GM15510 (cell line): ENCODE results near the gene LAMC3.

Experiments
- POLR2A ChIP-seq: IDR thresholded peaks from 3 replicates; pipeline ENCODE4 v1.6.1; 2011; ENCODE audit warnings: borderline replicate concordance; ENCODE audit not compliant: insufficient read length; ENCODE audit errors: extremely low read depth

LAMC3 gene

DNA sequence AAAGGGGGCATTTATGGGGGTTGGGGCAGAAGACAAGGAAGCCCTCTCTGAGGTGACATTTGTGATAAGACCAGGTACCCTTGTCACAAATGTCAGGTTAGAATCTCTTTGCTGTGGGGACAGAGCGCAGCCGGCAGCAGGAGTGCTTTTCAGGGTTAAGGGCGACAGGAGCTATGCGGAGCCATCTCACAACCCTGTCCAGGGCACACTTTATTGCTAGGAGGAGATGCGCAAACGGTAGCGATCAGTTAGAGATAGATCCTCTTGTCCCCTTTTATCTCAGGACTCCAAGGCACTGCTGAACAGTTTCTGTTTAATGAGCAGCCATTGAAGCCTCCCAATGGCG is 438 bp upstream of the LAMC3 start:
- no peak for TF ChIP-seq POLR2A

DNA sequence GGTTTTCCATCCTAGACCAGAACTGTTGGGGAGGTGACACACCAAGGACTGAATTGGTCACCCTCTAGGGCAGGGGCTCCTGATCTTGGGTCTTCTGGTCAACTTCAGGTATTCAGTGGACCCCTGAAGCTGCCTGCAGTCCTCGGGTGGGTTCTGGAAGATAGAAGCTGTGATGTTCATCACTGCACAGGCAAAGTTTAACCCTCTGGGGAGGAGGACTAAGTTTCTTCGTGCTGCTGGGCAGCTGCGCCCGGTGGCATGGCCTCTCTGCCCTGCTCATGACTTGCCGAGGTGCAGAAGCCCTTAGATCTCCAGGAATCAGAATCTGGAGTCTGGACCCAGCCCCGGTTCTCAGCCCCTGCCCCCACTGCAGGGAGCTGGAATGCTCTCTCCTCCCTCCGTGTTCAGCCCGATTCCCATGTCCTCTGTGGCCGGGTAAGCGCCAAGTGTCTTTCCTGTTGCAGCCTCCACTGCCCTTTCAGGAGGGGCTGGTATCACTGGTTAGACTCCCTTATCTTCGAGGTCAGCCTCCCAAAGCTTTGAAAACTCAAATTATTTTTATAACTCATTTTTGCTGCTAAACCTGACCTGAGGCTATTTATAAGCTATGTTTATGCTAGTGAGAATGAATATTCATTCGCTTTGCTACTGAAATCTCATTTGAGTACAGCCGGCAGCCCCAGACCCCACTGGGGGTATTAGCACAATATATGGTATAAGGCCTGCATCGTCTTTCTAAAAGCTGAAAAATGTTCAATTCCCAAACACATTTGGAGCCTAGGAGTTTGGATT is 1.7 kb downstream of the LAMC3 start:
- TF ChIP-seq POLR2A = no peak

DNA sequence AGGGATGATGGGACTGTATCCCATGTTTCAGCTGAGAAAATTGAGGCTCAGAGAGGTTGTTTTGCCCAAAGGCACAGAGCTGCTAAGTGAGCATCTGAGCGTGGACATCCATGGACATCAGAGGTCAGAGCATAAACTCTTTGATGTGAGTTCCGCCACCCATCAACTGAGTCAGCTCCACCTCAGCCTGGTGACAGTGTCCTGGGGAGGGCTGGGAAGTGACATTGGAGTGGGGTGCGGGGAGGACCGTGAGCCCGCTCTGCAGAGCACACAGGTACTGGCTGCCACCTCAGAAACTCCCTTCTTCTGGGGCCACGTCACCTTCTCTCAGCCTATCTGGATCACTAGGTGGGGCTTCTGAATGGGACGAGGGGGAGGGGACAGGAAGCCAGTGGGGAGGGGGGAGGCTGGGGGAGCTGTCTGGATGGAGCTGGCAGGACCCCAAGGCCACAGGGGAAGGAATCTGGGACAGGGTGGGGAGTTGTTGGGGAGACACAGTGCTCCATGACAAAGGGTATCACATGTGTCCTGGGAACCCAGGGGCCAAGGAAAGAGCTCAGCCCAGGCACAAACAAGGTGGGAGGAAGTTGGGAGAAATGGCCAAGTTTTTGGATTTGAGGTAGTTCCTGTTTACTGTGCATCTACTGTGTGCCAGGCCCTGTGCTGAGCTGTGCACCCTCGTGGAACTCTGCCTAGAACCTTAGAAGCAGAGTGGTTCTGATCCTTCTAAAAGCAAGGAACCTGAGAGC is 2.5 kb downstream of the LAMC3 start:
- TF ChIP-seq POLR2A = no peak

- TF ChIP-seq POLR2A = no peak
These were observed 3.0 kb downstream of the LAMC3 start for GRCh38 chr9:131012023-131012334.

DNA sequence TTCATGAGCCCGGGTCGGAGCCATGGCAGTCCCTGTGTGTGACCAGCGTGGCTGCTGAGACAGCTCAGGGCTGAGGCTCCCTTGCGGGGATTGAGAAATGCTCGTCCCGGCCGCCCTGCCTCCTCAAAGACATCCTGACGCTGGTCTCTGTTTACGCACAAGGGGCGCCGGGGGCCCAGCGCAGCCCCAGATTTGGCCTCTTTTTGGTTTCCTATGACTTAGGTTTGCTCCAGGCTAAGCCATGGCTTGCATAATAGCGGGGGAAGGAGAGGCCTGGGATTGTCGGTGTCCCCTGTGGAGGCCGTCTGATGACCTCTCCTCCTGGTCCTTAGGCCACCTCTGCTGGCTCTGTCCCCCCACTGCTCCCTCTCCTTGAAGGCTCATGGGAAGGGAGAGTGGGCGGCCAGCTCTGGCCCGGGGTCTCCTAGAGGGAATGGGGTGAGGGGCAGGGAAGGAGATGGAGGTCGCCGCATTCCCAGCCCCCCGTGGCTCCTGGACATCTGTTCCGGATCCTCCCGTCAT is 3.5 kb downstream of the LAMC3 start:
- no peak for TF ChIP-seq POLR2A

DNA sequence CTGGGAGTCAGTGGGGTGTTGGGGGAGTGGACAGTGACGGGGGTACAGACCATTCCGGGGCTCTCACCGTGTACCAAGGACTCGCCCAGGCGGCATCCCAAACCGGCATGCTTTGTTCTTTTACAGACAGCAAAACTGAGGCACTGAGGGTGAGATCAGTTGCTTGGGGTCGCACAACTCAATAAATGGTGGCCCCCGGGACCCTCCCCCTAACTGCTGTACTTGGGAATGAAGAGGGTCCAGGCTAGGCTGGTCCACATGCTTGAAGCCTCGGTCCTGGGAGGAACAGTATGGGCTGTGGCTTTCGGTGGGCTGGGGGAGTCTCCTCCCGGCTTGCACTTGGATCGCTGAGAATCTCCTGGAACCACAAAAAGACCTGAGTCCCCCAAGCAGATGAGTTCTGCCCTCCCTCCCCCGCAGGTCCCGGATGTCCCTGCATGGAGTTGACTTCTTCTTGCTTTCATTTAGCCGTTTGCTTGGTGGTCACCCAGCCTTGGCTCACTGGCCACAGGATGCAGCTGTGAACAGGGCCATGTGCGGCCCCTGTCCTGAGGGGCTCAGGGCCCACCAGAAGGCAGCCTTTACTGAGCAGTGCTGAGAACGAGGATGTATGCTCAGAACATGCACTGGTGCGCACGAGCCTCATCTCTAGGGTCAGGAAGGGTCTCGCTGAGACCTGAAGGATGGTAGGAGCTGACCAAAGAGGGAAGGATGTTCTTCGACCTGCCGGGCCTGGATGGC is 4.2 kb downstream of the LAMC3 start:
- no peak for TF ChIP-seq POLR2A

DNA sequence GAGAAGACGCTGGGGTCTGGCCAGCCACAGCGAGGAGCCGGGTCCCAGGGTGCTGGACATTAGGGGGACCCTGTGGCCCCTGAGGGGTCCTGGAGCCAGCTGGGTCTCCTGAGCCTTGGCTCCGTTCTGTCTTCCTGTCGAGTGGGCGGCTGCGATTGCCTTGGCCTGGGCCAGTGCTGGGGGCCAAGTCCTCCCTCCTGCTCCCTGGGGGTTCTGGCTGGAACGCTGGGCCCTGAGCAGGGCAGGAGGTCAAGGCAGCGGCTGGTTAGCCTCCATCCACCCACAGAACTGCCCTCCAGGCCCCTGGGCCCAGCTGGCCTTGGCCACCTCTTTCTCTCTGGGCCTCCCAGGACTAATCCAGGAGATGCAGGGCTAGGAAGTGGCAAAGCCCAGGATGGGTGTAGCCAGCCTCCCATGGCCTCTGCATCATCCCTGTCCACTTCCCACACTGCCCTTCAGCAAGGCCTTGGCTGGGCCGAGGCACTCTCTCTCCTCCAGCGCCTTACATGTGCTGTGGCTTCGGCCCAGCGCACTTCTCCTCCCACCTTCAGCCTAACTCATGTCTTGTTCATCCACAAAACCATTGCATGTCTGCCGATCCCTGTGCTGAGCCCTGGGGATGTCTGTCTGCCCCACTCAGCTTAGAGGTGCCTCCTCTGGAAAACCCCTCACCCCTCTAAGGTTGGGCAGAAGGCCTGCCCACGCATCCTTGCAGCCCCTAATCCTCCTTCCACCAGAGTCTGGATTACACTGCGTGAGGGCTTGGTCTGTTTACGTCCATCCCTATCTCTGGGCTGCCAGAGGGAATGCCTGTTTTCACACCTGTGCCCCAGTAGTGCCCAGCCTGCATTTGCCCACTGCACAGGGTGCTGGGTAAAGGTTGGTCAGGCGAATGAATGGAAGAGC is 5.0 kb downstream of the LAMC3 start:
- TF ChIP-seq POLR2A = no peak

DNA sequence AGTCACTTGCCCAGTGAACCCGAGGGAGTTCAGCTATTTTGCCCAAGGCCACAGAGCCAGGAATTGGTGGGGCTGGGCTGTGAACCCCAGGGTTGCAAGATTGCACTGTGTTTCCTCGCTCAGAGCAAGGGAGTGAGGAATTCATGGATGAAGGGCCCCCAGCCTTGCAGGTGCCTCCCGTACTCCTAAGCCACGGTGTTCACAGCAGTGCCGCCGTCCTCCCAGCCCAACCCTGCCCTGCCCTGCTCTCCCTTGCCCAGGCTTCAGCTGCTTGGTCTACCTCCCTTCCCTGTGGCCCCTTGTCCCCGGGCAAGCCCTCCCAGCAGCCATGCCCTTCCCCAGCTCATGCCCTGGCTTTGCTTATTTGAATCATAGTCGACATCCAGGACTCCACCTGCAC is 6.1 kb downstream of the LAMC3 start:
- no peak for TF ChIP-seq POLR2A

DNA sequence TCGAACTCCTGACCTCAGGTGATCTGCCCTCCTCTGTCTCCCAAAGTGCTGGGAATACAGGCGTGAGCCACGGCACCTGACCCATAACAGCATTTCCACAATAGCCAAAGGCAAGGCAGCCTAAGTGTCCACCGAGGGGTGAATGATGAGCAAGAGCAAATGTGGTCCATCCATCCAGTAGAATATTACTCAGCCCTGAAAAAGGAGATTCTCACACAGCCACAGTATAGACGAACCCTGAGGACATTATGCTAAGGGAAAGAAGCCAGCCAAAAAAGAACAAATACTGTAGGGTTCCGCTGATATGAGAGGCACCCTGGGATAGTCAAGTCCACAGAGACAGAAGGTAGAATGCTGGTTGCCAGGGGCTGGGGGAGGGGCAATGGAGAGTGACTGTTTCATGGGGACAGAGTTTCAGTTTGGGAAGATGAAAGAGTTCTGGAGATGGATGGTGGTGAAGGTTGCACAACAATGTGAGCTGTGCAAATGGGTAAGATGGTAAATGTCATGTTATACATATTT is 7.0 kb downstream of the LAMC3 start:
- no peak for TF ChIP-seq POLR2A

GRCh38 chr9:131017067-131017466 is 8.1 kb downstream of the LAMC3 start:
- no peak for TF ChIP-seq POLR2A

- TF ChIP-seq POLR2A = no peak
These were observed 9.6 kb downstream of the LAMC3 start for GRCh38 chr9:131018621-131019020.

DNA sequence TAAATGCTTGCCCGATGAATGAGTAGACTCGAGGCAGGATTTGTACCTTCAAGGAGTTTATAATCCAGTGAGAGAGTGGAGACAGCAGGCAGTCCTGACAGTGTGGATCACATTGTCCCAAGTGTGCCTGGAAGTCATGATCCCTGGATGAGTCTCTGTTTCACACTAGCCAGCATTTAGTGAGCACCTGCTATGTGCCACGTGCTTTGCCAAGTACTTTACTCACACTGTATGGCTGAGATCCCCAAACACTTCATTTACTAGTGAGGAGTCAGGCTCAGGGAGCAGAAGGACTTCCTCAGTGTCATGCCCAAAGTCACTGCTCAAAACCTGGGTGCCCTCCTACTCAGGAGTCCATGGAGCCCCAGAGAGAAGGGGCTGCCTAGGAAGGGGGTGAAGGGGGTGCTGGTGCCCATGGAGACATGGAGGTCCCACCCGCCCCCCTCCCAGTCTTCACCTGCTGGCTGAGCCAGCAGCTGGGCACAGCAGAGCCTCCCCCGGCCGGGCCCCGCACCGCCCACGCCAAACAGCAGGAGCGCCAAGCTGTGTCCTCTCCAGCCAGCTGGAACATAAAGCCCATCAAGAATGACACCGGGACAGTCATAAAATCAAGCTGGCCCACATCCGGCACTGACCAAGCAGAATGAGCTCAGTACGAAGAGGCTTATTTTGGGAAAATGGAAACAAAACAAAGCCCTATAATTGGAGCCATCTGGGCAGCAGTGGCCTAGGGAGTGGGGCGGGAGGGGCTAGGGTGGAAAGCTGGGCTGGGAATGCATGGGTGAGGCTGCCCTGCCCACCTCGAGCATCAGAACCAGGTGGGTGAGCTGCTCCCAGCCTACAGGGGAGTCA is 10.6 kb downstream of the LAMC3 start:
- TF ChIP-seq POLR2A = no peak

DNA sequence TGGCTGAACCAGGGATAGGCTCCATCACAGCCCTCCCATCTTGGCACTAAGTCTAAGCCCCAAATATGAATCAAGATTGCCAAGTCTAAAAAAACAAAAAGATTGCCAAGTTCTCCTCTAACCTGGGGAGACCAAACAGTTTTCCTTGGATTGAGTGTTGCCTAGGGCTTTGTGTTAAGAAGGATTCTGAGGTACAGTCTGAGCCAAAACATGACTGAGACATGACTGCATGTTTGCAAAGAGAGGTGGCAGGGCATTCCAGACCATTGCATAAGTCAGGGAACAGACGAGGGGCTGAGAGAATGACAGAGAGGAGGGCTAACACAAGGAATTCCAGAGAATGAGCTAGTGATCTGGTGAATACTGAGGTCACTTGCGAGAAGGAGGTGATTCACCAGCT is 11.4 kb downstream of the LAMC3 start:
- no peak for TF ChIP-seq POLR2A
